ENCODE results near the gene IBA57. TPM values are rescaled to one million over a fixed set of nuclear protein-coding genes. Genes with fewer than 3 reads are reported as not detected.

IBA57 gene
- total RNA-seq, 4 donors from 2014 or later, result 4.9 to 15.7 (median 12.3) TPM

DNA sequence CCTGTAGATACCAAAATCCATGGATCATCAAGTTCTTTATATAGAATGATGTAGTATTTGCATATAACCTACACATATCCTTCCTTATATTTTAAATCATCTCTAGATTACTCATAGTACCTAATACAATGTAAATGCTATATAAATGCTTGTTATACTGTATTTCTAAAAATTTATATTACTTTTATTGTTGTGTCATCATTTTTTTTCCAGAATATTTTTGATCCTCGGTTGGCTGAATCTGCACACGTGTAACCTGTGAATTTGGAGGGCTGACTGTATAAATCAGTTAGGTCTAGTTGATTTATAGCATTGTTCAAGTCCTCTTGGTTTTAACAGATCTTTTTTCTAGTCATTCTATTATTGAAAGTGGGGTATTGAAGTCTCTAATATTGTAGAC, 65.6 kb downstream of the IBA57 start:
- Histone ChIP-seq H3K4me3 (no peak overlapping the region), H3K27me3 (no peaks in the 10 kb centered on the region), H3K9me3 (no peaks in the 10 kb centered on the region), H3K27ac (peak overlapping the region; percentile 60 to 100 (median 98)), H3K36me3 (peaks cover 0 to 33% of the 10 kb centered on the region in 2 donors), H3K4me1 (peaks cover 77 to 87% of the 10 kb centered on the region in 2 donors)
- ATAC-seq (no peak), DNase-seq (no peak)
- in situ Hi-C loops (cut with MboI; ENCODE audit: low sequenced_read_pairs in 4 of 4) (no loop called here), intact Hi-C loops (cut with DNase I; ENCODE audit: low total_unique reads) (no loop called here)
- TF ChIP-seq, protein P1, sequence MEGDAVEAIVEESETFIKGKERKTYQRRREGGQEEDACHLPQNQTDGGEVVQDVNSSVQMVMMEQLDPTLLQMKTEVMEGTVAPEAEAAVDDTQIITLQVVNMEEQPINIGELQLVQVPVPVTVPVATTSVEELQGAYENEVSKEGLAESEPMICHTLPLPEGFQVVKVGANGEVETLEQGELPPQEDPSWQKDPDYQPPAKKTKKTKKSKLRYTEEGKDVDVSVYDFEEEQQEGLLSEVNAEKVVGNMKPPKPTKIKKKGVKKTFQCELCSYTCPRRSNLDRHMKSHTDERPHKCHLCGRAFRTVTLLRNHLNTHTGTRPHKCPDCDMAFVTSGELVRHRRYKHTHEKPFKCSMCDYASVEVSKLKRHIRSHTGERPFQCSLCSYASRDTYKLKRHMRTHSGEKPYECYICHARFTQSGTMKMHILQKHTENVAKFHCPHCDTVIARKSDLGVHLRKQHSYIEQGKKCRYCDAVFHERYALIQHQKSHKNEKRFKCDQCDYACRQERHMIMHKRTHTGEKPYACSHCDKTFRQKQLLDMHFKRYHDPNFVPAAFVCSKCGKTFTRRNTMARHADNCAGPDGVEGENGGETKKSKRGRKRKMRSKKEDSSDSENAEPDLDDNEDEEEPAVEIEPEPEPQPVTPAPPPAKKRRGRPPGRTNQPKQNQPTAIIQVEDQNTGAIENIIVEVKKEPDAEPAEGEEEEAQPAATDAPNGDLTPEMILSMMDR (IDR thresholded peaks at IDR 0.05 in 4 of 5, conservative IDR thresholded peaks at IDR 0.05 in 1 of 5), result no peak
- TF ChIP-seq POLR2A (IDR thresholded peaks at IDR 0.05), result no peak

Other genes starting within 250 kb of the IBA57 start
- 10 to 100 TPM in 3 of 4 donors, 1 to 10 TPM in 1; 6.8 to 29.4 (median 15.5) TPM for gene WNT9A, start 217.9 kb upstream of the IBA57 start, total RNA-seq
- not detected for gene WNT3A, start 158.8 kb upstream of the IBA57 start, total RNA-seq
- gene ARF1, start 83.1 kb upstream of the IBA57 start, total RNA-seq, result 100 to 1,000 TPM; 234 to 422 (median 306) TPM
- gene C1orf35, start 62.5 kb upstream of the IBA57 start, total RNA-seq, result 10 to 100 TPM in 1 of 4 donors, 1 to 10 TPM in 3; 5.9 to 11.0 (median 7.8) TPM
- 100 to 1,000 TPM in 1 of 4 donors, 10 to 100 TPM in 3; 64.7 to 123 (median 74.2) TPM for gene MRPL55, start 56.5 kb upstream of the IBA57 start, total RNA-seq
- gene GUK1, start 25.5 kb upstream of the IBA57 start, total RNA-seq, result 100 to 1,000 TPM; 161 to 230 (median 183) TPM
- under 1 TPM in 2 of 4 donors, not detected in 2; 0.26 to 0.64 TPM for gene GJC2, start 15.9 kb upstream of the IBA57 start, total RNA-seq
- 1,000 to 10,000 TPM in 2 of 4 donors, 100 to 1,000 TPM in 2; 798 to 1,571 (median 1,162) TPM for gene OBSCN, start 42.2 kb downstream of the IBA57 start, total RNA-seq
- 10 to 100 TPM in 2 of 4 donors, 1 to 10 TPM in 2; 4.0 to 12.2 (median 9.3) TPM for gene TRIM11, start 241.0 kb downstream of the IBA57 start, total RNA-seq